SK-N-SH (cell line): ENCODE measurements around the gene IL11RA.

Experiments
- RFX5 ChIP-seq: IDR thresholded peaks from 2 replicates; pipeline ENCODE4 v1.6.1; 2012; ENCODE audit warnings: mild to moderate bottlenecking, improper control_type of control experiment, low read length
- TAF1 ChIP-seq: IDR thresholded peaks from 2 replicates; pipeline ENCODE4 v1.6.1; 2012; ENCODE audit warnings: low read depth, mild to moderate bottlenecking, low read length, moderate library complexity, borderline replicate concordance
- TF ChIP-seq, protein P1 (sequence below): fragments of 200-600 bp; sonication (generic); IDR thresholded peaks from 2 replicates; pipeline ENCODE4 v1.6.1; 2017; ENCODE audit warnings: antibody characterized with exemption, mild to moderate bottlenecking, moderate library complexity
- TF ChIP-seq, protein P2 (sequence below): fragments of 150-350 bp; IDR thresholded peaks from 2 replicates; pipeline ENCODE4 v1.6.1; 2017; ENCODE audit warnings: antibody characterized with exemption, low read length, low read depth, borderline replicate concordance

DNA sequence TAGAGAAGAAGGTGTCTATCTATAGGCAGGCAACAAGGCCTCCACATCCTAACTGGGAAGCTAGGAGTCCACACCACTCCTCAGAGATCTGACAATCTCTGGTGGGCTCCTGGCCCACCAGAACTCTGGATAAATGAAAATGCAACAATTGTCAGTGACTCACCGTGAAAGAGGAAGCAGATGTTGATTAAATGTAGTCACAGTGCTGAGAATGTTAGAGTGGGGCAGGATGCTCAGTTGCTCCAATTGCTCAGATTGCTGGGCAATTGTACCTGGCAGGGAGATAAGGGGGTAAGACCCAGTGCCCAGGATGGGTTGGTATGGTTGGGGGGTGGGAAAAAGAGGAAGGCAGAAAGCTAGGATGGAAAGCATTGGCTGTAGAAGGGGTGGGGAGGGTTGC is 34.7 kb downstream of the IL11RA start:
- TF ChIP-seq, protein P1, sequence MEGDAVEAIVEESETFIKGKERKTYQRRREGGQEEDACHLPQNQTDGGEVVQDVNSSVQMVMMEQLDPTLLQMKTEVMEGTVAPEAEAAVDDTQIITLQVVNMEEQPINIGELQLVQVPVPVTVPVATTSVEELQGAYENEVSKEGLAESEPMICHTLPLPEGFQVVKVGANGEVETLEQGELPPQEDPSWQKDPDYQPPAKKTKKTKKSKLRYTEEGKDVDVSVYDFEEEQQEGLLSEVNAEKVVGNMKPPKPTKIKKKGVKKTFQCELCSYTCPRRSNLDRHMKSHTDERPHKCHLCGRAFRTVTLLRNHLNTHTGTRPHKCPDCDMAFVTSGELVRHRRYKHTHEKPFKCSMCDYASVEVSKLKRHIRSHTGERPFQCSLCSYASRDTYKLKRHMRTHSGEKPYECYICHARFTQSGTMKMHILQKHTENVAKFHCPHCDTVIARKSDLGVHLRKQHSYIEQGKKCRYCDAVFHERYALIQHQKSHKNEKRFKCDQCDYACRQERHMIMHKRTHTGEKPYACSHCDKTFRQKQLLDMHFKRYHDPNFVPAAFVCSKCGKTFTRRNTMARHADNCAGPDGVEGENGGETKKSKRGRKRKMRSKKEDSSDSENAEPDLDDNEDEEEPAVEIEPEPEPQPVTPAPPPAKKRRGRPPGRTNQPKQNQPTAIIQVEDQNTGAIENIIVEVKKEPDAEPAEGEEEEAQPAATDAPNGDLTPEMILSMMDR: no peak
- TF ChIP-seq TAF1: no peak
- TF ChIP-seq, protein P2, sequence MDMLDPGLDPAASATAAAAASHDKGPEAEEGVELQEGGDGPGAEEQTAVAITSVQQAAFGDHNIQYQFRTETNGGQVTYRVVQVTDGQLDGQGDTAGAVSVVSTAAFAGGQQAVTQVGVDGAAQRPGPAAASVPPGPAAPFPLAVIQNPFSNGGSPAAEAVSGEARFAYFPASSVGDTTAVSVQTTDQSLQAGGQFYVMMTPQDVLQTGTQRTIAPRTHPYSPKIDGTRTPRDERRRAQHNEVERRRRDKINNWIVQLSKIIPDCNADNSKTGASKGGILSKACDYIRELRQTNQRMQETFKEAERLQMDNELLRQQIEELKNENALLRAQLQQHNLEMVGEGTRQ: no peak
- no peak for TF ChIP-seq RFX5
